ENCODE measurements around the gene KHSRP. TPM values are rescaled to one million over a fixed set of nuclear protein-coding genes. Genes with fewer than 3 reads are reported as not detected.

The KHSRP gene
- total and polyA plus RNA-seq, 2 of the 4 experiments (the other 2 are of a cell fraction), result 31.9 to 93.7 TPM

DNA sequence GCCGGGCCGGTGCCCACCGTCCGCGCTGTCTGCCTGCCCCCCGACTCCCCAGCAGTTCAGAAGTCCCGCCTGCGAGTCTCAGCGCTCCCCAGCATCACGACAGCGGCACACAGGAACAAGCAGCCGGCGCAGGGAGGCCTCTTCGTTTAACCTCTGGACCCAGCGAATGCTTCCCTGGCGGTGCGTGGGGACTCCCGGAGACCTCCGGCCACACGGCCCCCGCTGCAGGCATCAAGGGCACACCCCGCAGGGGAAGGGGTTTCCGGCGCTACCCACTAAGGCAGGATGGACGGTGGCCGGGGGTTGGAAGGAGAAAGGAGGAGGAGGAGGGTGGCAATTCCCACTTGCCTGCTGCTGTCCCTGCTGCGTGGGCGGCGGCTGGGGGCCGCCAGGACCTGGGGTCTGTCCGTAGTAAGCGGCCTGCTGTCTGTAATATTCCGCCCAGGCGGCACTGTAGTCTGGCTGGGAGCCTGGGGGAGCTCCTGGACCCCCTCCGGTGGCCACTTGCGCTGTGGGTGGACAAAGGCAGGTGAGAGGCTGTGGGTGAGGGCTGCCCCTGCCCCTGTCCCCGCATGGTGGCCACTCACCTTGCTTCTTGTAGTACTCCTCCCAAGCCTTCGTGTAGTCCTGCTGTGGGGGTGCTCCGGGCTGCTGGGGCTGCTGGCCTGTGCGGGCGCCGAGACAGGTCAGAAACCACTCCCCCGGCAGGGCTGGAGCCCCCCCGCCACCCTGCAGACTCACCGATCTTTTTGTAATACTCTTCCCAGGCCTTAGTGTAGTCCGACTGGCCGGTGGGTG is 9.6 kb downstream of the KHSRP start:
- H3K4me1 ChIP-seq (ENCODE audit: control insufficient read depth, insufficient read depth, low read length), result no peaks in the 10 kb centered on the region
- H2AK5ac ChIP-seq (ENCODE audit: low read depth, low read length), result no peak overlapping the region
- H4K20me1 ChIP-seq (ENCODE audit: insufficient read depth, low read length), result peaks cover 28% of the 10 kb centered on the region
- H4K8ac ChIP-seq (ENCODE audit: low read depth in 2 of 2, low read length in 2 of 2), result no peak overlapping the region
- no peak overlapping the region for H3K18ac ChIP-seq (ENCODE audit: low read depth, low read length)
- ATAC-seq (ENCODE audit: low read depth) (no peak), DNase-seq (no peak)
- H2BK5ac ChIP-seq (ENCODE audit: low read depth, low read length, poor library complexity, severe bottlenecking), result no peak overlapping the region
- H3K36me3 ChIP-seq (ENCODE audit: control insufficient read depth, insufficient read depth, low read length), result peaks cover 65% of the 10 kb centered on the region
- no peak for TF ChIP-seq BHLHE40 (IDR thresholded peaks at IDR 0.05; ENCODE audit: low read depth, low read length)
- no peak for TF ChIP-seq FOS (IDR thresholded peaks at IDR 0.05; ENCODE audit: low read depth, low read length)
- TF ChIP-seq CTCF (conservative IDR thresholded peaks at IDR 0.05; ENCODE audit: low read depth, low read length), result no peak
- TF ChIP-seq CEBPB (IDR thresholded peaks at IDR 0.05; ENCODE audit: low read depth, low read length), result no peak
- no peak for TF ChIP-seq USF2 (IDR thresholded peaks at IDR 0.05; ENCODE audit: low read depth, low read length)
- no peak for TF ChIP-seq CHD1 (IDR thresholded peaks at IDR 0.05; ENCODE audit: low read depth, low read length)
- TF ChIP-seq RCOR1 (IDR thresholded peaks at IDR 0.05; ENCODE audit: insufficient replicate concordance, low read length), result no peak
- TF ChIP-seq ELK1 (IDR thresholded peaks at IDR 0.05; ENCODE audit: borderline replicate concordance, low read depth, low read length), result no peak
- TF ChIP-seq RFX5 (IDR thresholded peaks at IDR 0.05; ENCODE audit: low read depth, low read length), result no peak
- no peak for TF ChIP-seq SMC3 (IDR thresholded peaks at IDR 0.05; ENCODE audit: low read depth, low read length)
- no peak for TF ChIP-seq MXI1 (IDR thresholded peaks at IDR 0.05; ENCODE audit: borderline replicate concordance, low read depth, low read length)
- no peak for TF ChIP-seq RAD21 (IDR thresholded peaks at IDR 0.05; ENCODE audit: low read length)
- no peak for TF ChIP-seq MAZ (IDR thresholded peaks at IDR 0.05; ENCODE audit: borderline replicate concordance, low read depth, low read length)
- TF ChIP-seq NFE2L2 (IDR thresholded peaks at IDR 0.05; ENCODE audit: low read depth, low read length), result no peak
- TF ChIP-seq MAFK (IDR thresholded peaks at IDR 0.05; ENCODE audit: low read depth, low read length), result no peak
- dilution Hi-C loops (cut with HindIII; ENCODE audit: low sequenced_read_pairs, unreplicated experiment) (no loop called here), in situ Hi-C loops (cut with MboI; ENCODE audit: low sequenced_read_pairs) (no loop called here), intact Hi-C loops (cut with micrococcal nuclease) (loop anchor here (10.0 kb wide), 1 partner anchor 370 kb away; no protein-coding TSS in a partner anchor)
- no peak overlapping the region for H3K4me2 ChIP-seq (ENCODE audit: low read depth, low read length)
- no peak overlapping the region for H2AK9ac ChIP-seq (replicated peaks; ENCODE audit: low read depth, low read length, poor library complexity)
- no peak overlapping the region for H2BK120ac ChIP-seq (ENCODE audit: low read depth, low read length)
- BruUV-seq (replicated peaks), result no TSS peak
- no peaks in the 10 kb centered on the region; the same call in 1 of the 2 replicates for H3K9me1 ChIP-seq (ENCODE audit: insufficient read depth, low read length)
- WGBS, 2 experiments (ENCODE audit: extremely low coverage in 2 of 2, insufficient read length in 1 of 2), result 92% methylated on average over 19 of the region's 47 CpGs; no CpG with 5 or more reads in 1 of the 2 experiments
- no peak overlapping the region for H3K14ac ChIP-seq (replicated peaks; ENCODE audit: low read depth, low read length)
- H4K91ac ChIP-seq (ENCODE audit: insufficient read depth, low read depth, low read length), result no peak overlapping the region
- no peak overlapping the region for H4K5ac ChIP-seq (ENCODE audit: low read depth, low read length)
- H3K56ac ChIP-seq (ENCODE audit: extremely low read depth, insufficient read depth, low read length), result no peak overlapping the region
- H2BK15ac ChIP-seq (ENCODE audit: low read depth, low read length), result no peak overlapping the region
- H3K4ac ChIP-seq (ENCODE audit: low read depth, low read length), result no peak overlapping the region
- no peak overlapping the region for H3K23ac ChIP-seq (ENCODE audit: low read depth, low read length)
- POLR2A ChIA-PET (ENCODE audit: unreplicated experiment), result no interaction called here
- H3K4me3 ChIP-seq (ENCODE audit: insufficient read depth, low read depth, low read length), result no peak overlapping the region
- H2AFZ ChIP-seq (replicated peaks; ENCODE audit: low read length, poor library complexity), result no peak overlapping the region
- no peak overlapping the region for H3K27ac ChIP-seq (ENCODE audit: insufficient read depth, low read length)
- H3K9ac ChIP-seq (ENCODE audit: low read depth, low read length), result no peak overlapping the region
- no peak overlapping the region for H2BK20ac ChIP-seq (ENCODE audit: low read depth, low read length)
- no peaks in the 10 kb centered on the region for H3K27me3 ChIP-seq (ENCODE audit: control insufficient read depth, insufficient read depth, low read length)
- CTCF ChIA-PET, result no interaction called here
- H3K79me1 ChIP-seq (ENCODE audit: low read depth in 1 of 2, low read length in 2 of 2), result peaks cover 0 to 23% of the 10 kb centered on the region in 2 experiments; a peak in 2 of 4 replicates
- H3K9me3 ChIP-seq (ENCODE audit: control insufficient read depth, insufficient read depth, low read length), result no peaks in the 10 kb centered on the region

All from IMR-90 (cell line).